Breast epithelium (tissue), 4 donors: Measurements from ENCODE around the gene CEP112. TPM values are rescaled to one million over a fixed set of nuclear protein-coding genes. Genes with fewer than 3 reads are reported as not detected.

Experiments used
- DNase-seq, 2 donors: peaks; one replicate each; pipeline ENCODE4 v3.0.0-alpha.2; 2019; ENCODE audit warnings: low spot score in 2 of 2
- H3K27ac ChIP-seq, 2 donors: fragments of 200-600 bp; sonication (generic) in 1 of 2; one replicate each; pipeline ENCODE4 v1.5.1; 2016 to 2019; ENCODE audit warnings: mild to moderate bottlenecking in 1 of 2
- H3K27me3 ChIP-seq, 2 donors: fragments of 200-600 bp; sonication (generic) in 1 of 2; one replicate each; pipeline versions ENCODE4 v1.5.1 to v1.6.0; 2017 to 2019; ENCODE audit warnings: control low read depth in 1 of 2, mild to moderate bottlenecking in 1 of 2
- H3K36me3 ChIP-seq: fragments of 200-600 bp; one replicate; pipeline ENCODE4 v1.5.1; 2019
- H3K4me1 ChIP-seq, 2 donors: fragments of 200-600 bp; sonication (generic); one replicate each; pipeline ENCODE4 v1.5.1; 2016 to 2019; ENCODE audit warnings: control low read depth in 1 of 2
- H3K4me3 ChIP-seq, 3 donors: fragments of 200-600 bp; sonication (generic); 1 replicate in 2 of 3; 2 replicates in 1 of 3; pipeline ENCODE4 v1.5.1; 2016 to 2019; ENCODE audit warnings: mild to moderate bottlenecking in 3 of 3, moderate library complexity in 2 of 3
- H3K9me3 ChIP-seq, 2 donors: fragments of 200-600 bp; sonication (generic) in 1 of 2; one replicate each; pipeline ENCODE4 v1.5.1; 2016 to 2019; ENCODE audit warnings: control low read depth in 1 of 2
- CTCF ChIP-seq, 3 donors: fragments of 450-650 bp; IDR thresholded peaks; one replicate each; pipeline ENCODE4 v1.5.1; 2016 to 2017; ENCODE audit warnings: antibody characterized with exemption in 3 of 3, mild to moderate bottlenecking in 3 of 3, moderate library complexity in 3 of 3
- POLR2A ChIP-seq: fragments of 450-650 bp; IDR thresholded peaks from one replicate; pipeline ENCODE4 v1.6.1; 2016; ENCODE audit warnings: antibody characterized with exemption, mild to moderate bottlenecking, moderate library complexity
- POLR2AphosphoS5 ChIP-seq, 3 donors: sonication (generic); formaldehyde crosslinking; IDR thresholded peaks; one replicate each; pipeline ENCODE4 v1.6.1; 2017; ENCODE audit warnings: antibody characterized with exemption in 3 of 3
- intact Hi-C: fragments of 100-400 bp; cut with DNase I; formaldehyde crosslinking; loops from one replicate; pipeline ENCODE4 v1.15.1; 2023; ENCODE audit warnings: low total_unique reads
- total RNA-seq, 3 donors: library from RNA; depleted of rRNA; stranded (reverse); fragments of >200 nt; gene quantifications; one replicate each; pipeline ENCODE4 v1.1.0, GENCODE V29; 2016

Gene CEP112
- total RNA-seq, 3 donors from 2014 or later: 12.9 to 27.2 (median 18.0) TPM

DNA sequence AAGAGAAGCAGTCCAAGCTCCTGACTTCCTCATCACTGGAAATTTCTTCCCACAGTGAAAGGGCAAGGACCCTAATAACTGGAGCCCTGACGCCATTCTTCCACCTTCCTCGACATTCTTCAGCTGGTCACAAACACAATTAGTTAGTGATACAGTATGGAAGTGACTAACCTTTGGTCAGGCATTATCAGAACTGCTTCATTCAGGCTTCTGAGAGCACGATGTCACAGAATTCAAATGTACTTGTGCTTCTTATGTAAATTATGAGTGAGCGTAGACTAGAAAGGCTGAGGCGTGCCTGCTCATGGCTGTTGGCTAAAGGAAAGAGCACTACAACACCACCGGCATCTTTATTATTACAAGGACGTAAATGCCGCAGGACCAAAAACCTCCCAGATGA, 327.5 kb downstream of the CEP112 start:
- Histone ChIP-seq H3K27me3 (no peaks in the 10 kb centered on the region), H3K36me3 (no peaks in the 10 kb centered on the region), H3K4me3 (no peak overlapping the region), H3K27ac (no peak overlapping the region), H3K4me1 (no peaks in the 10 kb centered on the region), H3K9me3 (no peaks in the 10 kb centered on the region)
- intact Hi-C loops: no loop called here
- TF ChIP-seq POLR2A (no peak), CTCF (IDR thresholded peaks at IDR 0.05) (no peak), POLR2AphosphoS5 (IDR thresholded peaks at IDR 0.05) (no peak)
- DNase-seq: no peak

DNA sequence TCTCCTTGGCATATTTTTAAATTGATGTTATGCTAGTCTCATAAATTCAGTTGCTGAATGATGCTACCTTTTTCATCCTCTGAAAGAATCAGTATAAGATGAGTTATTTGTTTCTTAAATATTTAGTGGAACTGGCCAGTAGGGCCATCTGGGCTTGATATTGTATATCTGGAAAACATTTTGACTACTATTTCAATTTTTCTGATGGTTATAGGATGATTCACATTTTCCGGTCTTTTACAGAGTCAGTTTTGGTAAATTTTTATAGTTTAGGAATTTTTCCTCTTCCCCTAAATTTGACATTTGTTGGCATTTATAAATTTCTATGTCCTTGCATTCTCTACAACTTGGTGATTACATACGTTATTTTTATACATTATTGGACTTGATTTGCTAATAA, 334.2 kb downstream of the CEP112 start:
- H3K27ac ChIP-seq: no peak overlapping the region
- TF ChIP-seq CTCF (IDR thresholded peaks at IDR 0.05) (no peak), POLR2A (no peak), POLR2AphosphoS5 (IDR thresholded peaks at IDR 0.05) (no peak)
- no peaks in the 10 kb centered on the region for H3K9me3 ChIP-seq
- H3K27me3 ChIP-seq: no peaks in the 10 kb centered on the region
- H3K36me3 ChIP-seq: no peaks in the 10 kb centered on the region
- H3K4me1 ChIP-seq: no peaks in the 10 kb centered on the region
- no peak overlapping the region for H3K4me3 ChIP-seq
- intact Hi-C loops: no loop called here
- DNase-seq: no peak

GRCh38 chr17:65856865-65857264, 335.1 kb downstream of the CEP112 start:
- no peak overlapping the region for H3K4me3 ChIP-seq
- H3K9me3 ChIP-seq: no peaks in the 10 kb centered on the region
- H3K36me3 ChIP-seq: no peaks in the 10 kb centered on the region
- DNase-seq: no peak
- H3K27ac ChIP-seq: no peak overlapping the region
- no peaks in the 10 kb centered on the region for H3K4me1 ChIP-seq
- intact Hi-C loops: no loop called here
- TF ChIP-seq POLR2A: no peak
- TF ChIP-seq POLR2AphosphoS5 (IDR thresholded peaks at IDR 0.05): no peak
- no peak for TF ChIP-seq CTCF (IDR thresholded peaks at IDR 0.05)
- no peaks in the 10 kb centered on the region for H3K27me3 ChIP-seq

GRCh38 chr17:65855675-65856074, 336.3 kb downstream of the CEP112 start:
- Histone ChIP-seq H3K27me3 (no peaks in the 10 kb centered on the region), H3K9me3 (no peaks in the 10 kb centered on the region), H3K4me1 (no peaks in the 10 kb centered on the region), H3K36me3 (no peaks in the 10 kb centered on the region), H3K4me3 (no peak overlapping the region), H3K27ac (peak overlapping the region in 1 of 2 donors; percentile 9)
- DNase-seq: no peak
- intact Hi-C loops: no loop called here
- no peak for TF ChIP-seq CTCF (IDR thresholded peaks at IDR 0.05)
- no peak for TF ChIP-seq POLR2AphosphoS5 (IDR thresholded peaks at IDR 0.05)
- TF ChIP-seq POLR2A: no peak

DNA sequence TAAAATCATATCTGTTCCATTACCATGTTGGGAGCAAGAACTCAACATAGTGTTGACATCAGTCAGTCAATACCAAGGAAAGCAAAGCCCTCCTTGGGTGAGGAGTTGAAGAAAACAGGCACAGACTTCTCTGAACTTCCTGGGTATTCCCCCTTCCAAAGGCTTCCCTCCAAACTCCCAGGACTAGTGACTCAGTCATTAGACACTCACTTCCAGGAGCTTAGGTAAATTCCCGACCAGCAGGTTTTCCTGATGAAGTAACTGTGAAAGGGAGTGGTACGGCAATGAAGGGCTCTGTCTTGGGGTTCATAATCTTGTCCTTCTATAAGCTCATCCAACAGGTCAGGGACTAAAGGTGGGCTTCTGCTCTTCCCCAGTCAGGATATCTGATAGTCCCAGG, 336.7 kb downstream of the CEP112 start:
- intact Hi-C loops: no loop called here
- DNase-seq: no peak
- Histone ChIP-seq H3K4me1 (no peaks in the 10 kb centered on the region), H3K9me3 (no peaks in the 10 kb centered on the region), H3K27me3 (no peaks in the 10 kb centered on the region), H3K4me3 (no peak overlapping the region), H3K36me3 (no peaks in the 10 kb centered on the region), H3K27ac (peak overlapping the region in 1 of 2 donors; percentile 9)
- TF ChIP-seq POLR2AphosphoS5 (IDR thresholded peaks at IDR 0.05) (no peak), POLR2A (no peak), CTCF (IDR thresholded peaks at IDR 0.05) (no peak)
